ENCODE measurements around the gene TRIO.

Gene TRIO

GRCh38 chr5:14146725-14147124, 3.6 kb downstream of the TRIO start:
- no peak for DNase-seq

GRCh38 chr5:14147210-14147609, 4.1 kb downstream of the TRIO start:
- peak in 1 of 51 donors; percentile 49 for DNase-seq

- no peak for DNase-seq
Measured at GRCh38 chr5:14148483-14148882, 5.3 kb downstream of the TRIO start.

- DNase-seq, result no peak
Measured at GRCh38 chr5:14148890-14149671, 5.9 kb downstream of the TRIO start.

GRCh38 chr5:14149672-14150274, 6.6 kb downstream of the TRIO start:
- no peak for DNase-seq

GRCh38 chr5:14151416-14151815, 8.3 kb downstream of the TRIO start:
- no peak for DNase-seq

GRCh38 chr5:14153071-14153864, 10.1 kb downstream of the TRIO start:
- no peak for DNase-seq

GRCh38 chr5:14153932-14154731, 11.0 kb downstream of the TRIO start:
- peak in 26 of 51 donors; percentile 15 to 68 (median 31) for DNase-seq

- no peak for DNase-seq
Measured at GRCh38 chr5:14155075-14155474, 11.9 kb downstream of the TRIO start.

GRCh38 chr5:14155739-14156138, 12.6 kb downstream of the TRIO start:
- no peak for DNase-seq

- DNase-seq, result no peak
Measured at GRCh38 chr5:14156290-14156649, 13.1 kb downstream of the TRIO start.

- DNase-seq, result no peak
Measured at GRCh38 chr5:14156650-14157492, 13.7 kb downstream of the TRIO start.

- DNase-seq, result no peak
Measured at GRCh38 chr5:14157493-14157782, 14.3 kb downstream of the TRIO start.

- no peak for DNase-seq
Measured at GRCh38 chr5:14158890-14159666, 15.9 kb downstream of the TRIO start.

- DNase-seq, result no peak
Measured at GRCh38 chr5:14161825-14162556, 18.8 kb downstream of the TRIO start.

- DNase-seq, result no peak
Measured at GRCh38 chr5:14164164-14165163, 21.3 kb downstream of the TRIO start.

GRCh38 chr5:14165375-14166106, 22.4 kb downstream of the TRIO start:
- no peak for DNase-seq
